ENCODE measurements around the gene ASS1.

ASS1 gene

DNA sequence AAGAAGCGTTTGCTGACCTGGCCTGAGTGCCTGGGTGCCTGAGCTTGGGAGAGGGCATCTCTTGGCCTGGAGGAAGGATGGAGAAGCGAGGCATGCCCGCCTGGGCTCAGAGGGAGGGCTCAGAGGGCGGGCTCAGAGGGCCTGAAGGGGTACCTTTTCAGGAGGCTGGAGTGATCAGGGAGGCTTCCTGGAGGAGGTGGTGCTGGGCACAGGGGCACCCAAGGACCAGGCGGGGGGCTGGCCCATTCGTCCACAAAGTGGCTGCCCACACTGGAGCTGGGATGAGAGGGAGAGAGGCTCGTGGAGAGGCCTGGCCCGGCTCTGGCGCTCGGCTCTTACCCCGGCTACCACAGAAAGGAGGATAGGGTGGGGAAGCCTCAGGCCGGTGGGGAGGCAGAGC lies 32.8 kb downstream of the ASS1 start:
- no peak for DNase-seq

DNA sequence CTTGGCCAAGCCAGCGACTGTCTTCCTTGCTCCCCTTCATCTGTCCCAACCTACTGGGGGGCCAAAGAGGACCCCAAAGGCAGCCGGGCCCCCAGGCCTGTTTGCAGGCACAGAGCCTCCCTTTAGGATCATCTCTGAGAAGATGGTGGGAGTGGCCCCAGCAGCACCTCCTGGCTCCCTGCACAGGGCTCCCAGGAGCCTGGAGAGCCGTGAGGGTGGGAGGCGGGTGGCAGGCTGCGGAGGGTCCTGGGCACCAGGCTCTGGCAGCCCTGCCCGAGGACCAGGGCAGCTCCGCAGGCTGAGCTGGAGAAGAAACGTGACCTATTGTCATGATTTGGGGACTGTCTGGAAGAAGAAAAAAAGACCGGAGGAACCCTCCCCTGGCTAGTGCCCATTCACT lies 33.4 kb downstream of the ASS1 start:
- no peak for DNase-seq

DNA sequence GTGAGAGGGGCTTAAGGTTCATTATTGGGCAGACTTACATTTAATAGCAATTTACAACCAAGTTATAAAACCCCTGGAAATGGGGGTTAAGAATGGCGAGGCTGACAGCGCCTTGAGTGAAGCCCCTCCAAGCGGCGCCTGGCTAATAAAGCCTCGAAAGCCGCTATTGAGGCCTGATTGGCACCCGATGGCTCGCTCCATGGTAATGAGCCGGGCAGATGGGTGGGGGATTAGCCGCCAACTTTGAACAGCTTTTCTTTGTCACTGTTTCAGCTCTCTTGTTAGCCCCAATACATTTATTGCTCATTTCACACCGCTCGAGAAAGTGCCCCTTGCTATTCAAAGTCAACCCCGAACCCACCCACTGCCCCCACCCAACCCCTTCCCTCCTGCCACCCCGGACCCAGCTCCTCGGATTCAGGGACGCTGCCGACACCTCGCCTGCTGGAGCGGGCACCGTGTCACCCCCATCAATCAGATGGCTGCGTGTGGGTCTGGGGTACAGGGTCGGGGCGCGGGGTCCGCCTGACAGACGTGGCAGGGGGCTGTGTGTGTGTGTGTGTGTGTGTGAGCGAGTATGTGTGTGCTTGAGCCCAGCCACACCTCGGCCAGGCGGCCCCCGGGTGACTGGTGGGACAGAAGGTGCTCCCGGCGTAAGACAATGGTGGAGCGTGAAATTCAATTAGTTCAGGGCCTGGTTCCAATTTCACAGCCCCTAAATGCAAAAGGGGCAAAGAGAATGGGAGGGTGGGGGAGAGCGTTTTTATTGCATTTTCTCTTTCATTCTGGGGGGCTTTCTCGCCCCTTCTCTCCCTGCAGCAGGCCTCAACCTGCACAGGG lies 34.2 kb downstream of the ASS1 start:
- no peak for DNase-seq

DNA sequence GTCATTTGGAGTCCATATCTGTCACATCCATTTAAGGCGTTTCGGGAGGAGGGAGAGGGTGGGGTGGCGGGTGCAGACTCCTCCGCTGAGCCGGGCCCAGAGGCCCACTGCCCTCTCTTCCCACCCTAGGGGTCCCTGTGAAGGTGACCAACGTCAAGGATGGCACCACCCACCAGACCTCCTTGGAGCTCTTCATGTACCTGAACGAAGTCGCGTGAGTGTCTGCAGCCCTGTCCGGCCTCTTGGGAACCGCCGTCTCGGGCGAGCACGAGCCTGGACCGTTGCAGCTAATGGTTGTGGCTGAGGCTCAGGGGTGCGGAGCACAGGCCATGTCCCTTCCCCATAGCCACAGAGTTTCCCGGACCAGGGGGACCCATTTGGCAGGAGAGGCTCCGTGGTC lies 34.8 kb downstream of the ASS1 start:
- no peak for DNase-seq

DNA sequence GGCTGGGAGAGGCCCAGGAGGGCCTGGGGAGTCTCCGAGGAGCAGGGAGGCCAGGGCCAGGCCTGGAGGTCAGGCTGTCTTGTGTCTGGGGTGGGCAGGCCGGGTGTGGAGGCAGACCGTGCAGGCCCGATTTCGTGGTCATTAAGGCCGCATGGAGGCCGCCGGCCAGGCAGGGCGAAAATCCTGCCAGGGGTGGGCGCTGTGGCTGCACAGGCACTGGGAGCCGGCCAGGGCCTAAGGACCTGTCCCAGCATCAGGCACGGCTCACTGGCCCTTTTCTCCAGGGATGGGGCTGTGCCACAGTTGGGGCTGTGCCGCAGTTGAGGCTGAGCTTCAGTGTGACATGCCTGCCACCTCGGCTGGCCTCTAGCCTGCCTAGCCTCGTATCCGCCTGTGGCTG lies 35.9 kb downstream of the ASS1 start:
- no peak for DNase-seq

DNA sequence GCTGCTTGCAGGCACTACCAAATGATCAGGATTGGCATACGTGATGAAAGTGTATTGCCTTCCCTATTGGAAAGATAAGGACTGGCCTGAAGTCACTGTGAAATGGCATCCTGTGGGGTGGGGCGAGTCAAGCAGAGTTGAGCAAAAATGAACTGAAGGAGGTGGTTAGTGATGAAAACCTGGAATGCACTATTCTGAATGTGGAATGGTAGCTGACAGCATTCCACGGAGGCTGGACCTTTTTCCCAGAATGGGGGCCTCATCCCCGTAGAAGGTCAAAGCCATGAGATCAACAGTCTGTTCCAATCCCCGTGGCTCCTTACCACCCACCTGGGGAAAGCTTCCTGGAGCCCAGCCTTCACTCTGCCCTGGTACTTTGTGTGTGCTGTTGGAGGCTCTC lies 37.7 kb downstream of the ASS1 start:
- DNase-seq, result no peak

DNA sequence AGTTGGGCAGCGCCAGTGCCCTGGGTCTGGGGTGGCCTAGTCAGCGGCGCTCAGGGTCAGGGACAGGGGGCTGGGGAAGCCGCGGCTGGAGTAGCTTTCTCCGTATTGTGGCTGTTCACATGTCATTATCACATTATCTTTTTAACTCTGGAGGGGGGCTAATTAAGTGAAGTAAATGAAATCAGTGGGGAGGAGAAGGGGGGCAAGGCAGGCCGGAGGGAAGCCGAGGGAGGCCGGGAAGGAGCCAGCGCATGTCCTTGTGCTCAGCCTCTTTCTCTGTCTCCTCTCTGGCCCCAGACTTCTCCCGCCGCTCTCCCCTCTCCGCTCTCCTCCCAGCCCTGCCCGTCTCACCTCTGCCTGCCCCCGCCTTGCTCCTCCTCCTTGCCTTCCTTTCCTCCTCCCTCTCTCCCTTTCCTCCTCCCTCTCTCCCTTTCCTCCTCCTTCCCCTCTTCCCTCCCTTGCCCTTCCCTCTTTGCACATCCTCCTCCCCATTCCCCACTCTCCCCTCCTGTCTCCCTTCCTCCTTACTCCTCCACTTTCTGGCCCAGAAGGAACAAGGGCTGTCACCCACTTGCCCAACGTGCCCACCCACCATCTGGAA lies 38.7 kb downstream of the ASS1 start:
- DNase-seq, result no peak

DNA sequence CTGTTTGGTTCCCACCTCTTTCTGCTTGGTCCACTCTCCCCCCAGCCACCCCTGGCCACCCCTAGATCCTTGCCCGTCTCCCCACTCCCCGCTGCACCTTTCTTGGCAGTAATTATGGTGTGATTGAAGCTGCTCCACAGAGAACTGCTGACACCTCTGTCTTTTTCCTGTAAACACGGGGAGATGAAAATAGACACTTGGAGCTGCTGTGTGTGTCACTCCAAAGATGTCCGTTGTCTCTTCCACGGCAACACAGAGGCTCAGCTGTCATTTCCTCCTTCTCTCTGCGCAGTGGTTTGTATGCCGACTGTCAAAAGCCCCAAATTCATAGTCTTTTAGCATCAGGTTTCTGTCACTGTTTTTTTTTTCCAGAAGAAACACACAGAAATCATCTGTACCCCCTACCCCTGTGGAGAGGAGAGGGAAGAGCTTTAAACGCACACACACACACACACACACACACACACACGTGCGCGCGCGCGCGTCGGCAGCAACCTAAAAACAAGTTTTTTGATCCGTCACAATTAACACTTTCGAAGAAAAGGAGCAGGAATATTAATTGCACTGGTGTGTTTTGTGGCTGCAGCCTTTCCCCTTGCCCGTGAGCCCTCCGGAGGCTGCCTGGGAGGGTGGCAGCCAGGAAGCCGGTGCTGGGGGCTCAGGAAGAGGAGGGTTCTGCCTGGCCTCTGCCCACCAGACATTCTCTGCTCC lies 39.8 kb downstream of the ASS1 start:
- DNase-seq, result no peak

DNA sequence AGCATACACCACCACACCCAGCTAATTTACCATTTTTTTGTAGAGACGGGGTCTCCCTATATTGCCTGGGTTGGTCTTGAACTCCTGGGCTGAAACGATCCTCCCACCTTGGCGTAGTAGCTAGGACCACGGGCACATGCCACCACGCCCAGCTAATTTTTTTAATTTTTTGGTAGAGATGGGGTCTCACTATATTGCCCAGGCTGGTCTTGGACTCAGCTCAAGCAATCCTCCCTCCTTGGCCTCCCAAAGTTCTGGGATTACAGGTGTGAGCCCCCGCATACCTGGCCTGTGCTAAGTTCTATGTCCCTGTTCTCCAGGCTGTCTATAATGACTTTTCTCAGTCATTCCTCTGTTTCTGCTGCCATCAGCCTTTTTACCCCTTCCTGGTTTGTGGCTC lies 41.3 kb downstream of the ASS1 start:
- no peak for DNase-seq

DNA sequence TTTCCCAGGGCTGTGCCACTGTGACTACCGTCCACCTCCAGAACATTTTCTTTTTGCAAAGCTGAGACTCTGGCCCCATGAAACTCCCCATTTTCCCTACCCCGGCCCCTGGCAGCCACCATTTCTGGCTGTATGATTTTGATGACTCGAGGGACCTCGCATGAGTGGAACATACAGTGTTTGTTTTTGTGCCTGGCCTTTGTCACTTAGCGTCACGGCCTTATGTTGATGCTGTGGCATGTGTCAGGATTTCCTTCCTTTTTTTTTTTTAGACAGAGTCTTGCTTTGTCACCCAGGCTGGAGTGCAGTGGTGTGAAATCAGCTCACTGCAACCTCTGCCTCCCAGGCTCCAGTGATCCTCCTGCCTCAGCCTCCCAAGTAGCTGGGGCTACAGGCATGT lies 42.7 kb downstream of the ASS1 start:
- DNase-seq, result no peak

DNA sequence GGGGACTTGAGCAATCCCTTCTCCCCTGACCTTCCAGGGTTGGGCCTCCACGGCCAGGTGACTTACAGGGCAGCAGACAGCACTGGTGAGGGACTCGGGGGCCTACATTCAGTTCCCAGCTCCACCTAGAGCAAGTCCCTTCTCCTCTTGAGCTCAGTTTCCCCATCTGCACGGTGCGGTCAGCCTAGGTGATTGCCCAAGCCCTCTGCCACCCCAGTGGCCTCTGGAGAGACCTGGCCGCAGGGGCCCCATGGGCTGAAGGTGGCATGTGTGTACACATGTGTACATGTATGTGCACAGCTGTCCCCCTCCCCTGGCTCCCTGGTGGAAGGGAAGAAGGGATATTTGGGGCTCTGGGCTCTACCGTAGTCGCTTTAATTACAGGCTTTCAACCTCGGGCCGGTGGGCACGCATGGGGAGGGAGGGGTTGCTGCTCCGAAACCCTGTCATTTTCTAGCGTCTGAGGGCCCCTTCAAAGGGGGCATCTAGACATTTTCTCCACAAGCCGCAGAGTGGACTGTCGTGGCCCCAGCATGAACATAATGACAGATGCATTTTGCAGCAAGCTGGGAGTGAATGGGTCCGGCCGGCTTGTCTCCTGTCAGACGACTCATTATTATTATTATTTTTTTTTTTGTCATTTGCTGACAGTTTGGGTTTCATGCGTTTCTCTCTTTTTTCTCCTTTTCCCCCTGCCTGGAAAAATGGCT lies 44.0 kb downstream of the ASS1 start:
- no peak for DNase-seq

DNA sequence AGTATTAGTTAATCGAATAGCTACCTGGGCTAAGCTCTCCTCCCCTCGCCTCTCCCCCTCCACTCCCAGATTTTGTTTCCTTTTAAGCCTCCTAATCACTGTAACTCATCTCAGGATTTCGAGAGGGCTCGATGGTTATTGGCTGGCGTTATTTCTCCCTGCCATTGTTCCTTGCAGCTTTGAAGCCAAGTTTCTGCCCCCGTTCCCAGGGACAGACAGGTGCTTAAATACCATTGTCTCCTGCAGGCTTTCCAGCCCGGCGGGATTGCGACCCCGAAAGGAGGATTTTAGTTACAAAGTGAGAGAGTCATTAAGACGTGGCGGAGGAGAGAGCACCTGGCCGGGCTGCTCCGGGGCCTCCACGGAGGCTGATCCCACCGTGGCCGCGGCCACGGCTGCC lies 46.2 kb downstream of the ASS1 start:
- no peak for DNase-seq

DNA sequence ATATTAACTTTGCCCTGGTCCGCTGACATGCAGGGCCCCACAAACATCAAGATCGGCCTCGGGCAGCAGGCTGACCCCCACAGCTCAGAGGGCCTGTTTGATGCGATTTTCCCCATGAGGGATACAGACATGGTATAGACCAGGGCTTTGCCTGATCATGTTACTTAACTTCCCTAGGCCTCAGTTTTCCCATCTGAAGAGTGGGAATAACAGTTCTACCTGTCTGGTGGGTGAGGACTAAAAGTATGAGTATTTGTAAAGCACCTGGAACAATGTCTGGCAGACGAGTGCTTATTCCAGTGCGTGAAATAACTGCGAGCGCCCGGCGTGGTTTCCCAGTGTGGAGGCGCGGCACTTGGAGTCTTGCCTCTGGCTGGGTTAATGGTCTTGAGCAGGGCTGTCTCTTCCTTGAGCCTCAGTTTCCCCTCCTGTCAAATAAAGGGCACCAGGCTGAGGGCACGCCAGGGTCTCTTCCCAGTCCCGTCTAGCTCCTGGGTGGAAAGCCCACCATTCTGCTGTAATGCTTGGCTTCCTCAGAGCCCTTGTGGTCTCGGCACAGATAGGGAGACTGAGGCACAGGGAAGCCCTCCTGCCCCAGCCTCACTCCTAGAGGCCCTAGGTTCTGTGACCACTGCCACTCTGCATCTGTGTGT lies 47.2 kb downstream of the ASS1 start:
- DNase-seq, result no peak

DNA sequence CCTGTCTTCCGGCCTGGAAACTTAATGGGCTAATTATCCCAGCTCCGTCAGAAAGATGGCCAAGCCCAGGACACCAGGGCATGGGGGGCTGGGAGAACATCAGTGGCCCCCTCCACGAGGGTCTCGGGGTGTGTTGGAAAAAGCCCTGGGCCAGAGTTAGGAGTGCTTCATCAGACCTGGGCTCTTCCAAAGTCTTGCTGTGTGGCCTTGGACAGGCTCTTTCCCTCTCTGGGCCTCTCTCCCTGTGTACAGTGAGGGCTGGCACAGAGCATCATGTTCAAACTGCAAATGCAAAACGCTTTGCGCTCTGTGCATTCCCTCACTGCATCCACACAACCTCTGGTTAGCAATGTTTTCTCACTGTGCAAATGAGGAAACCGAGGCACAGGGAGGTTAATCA lies 48.3 kb downstream of the ASS1 start:
- DNase-seq, result no peak

DNA sequence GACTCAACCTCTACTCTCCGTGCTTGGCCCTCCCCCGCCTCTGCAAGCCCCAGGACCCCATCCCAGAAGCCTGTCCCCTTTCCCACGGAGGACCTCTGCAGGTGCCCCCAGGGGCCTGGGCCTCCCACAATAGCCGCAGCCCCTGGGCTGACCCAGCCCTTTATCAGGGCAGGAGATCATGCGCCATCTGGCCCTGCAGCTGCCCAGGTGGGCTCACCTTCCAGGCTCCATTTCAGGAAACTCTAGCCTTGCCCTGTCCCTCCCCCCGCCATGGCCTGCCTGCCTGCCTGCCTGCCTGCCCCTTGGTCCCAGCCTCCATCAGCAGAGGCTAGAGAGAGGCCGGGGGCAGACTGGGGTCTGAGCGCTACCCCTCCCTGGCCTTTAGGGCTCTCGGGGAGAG lies 48.7 kb downstream of the ASS1 start:
- DNase-seq, result no peak

DNA sequence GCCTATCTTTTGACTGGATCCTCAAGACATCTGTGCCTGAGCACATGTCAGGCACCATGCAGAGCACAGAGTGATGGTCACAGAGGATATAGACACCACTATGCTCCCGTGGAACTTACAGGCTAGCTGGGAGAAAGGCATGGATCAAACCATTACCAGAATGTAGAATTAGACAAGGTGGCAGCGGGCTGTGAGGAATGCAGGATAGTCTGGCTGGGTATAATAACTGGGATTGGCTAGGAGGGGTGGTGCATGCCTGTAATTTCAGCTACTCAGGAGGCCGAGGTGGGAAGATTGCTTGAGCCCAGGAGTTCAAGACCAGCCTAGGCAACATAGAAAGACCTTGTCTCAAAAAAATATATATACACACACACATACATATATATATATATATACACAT lies 50.3 kb downstream of the ASS1 start:
- no peak for DNase-seq

DNA sequence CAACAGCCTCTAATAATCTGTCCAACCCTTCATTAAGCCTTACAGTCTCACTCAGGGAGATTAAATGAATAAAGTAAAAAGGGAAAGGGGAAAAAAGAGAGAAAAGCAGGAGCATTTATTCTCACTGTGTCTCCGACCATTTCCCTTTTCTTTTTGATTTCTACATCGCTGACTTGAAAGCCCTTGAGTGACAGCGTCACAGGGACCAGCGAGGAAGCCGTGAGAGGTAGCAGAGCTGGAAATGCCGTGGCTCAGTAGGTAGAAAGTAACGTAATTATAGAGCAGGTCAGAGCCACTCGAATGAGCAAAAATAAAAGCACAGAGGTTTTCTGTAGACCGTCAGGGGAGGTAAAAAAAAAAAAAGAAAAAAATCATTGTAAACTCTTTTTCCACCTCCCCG lies 52.4 kb downstream of the ASS1 start:
- DNase-seq, result no peak

DNA sequence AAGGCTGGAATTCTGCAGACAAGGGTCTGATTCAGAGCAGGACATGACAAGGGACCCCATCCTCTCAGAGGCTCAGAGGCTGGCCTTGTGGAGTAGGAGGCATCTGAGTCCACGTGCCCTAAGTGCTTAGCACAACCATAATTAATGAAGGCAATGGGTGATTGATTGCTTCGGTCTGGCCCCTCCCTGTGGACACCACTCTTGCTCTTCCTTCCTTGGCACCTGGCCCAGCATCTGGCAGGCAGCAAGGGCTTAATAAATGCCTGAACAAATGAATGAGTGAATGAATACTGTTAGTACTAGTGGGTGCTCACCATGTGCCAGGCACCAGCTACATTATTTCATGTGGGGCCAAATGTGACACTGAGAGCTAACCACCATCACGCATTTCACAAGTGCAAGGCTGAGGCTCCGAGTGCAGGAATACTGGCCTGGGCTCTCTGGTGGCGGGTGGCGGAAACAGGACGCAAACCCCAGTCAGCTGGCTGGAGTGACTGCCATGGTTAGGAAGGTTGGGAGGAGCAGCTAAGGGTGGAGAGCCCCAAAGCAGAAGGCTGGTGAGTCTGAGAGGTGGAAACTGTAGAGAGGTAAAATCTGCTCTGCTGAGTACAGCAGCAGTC lies 53.6 kb downstream of the ASS1 start:
- no peak for DNase-seq

DNA sequence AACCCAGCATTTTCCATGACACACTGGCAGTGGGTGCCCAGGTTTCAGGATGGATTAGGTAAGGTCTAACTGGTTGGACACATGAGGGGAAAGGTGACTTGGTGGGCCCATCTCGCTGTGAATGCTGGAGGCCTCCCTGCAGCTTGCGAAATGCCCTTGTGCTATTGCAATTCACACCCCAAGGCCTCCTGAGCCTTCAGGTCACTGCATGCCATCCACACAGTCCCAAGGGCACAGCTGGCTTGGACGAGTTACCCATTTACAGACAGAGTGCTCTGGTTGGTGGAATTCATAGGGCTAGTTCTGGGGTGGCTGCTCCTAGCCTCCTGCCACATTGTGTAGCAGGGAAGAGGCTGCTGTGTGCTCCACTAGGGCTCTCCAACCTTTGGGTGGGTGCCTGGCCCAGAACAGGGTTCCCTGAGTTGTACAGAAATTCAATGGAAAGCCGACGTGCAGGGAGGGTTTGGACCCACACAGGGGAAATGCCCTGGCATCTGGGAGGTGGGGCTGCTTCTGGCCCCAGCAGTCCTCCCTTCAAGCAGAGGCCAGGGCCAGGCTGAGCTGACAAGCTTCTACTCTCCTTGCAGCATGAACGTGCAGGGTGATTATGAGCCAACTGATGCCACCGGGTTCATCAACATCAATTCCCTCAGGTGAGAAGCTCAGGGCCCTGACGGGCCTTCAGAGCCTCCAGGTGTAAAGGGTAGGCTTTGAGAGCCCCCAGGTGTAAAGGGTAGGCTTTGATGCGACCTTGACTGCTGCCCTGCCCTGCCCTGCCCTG lies 54.3 kb downstream of the ASS1 start:
- DNase-seq, result no peak

DNA sequence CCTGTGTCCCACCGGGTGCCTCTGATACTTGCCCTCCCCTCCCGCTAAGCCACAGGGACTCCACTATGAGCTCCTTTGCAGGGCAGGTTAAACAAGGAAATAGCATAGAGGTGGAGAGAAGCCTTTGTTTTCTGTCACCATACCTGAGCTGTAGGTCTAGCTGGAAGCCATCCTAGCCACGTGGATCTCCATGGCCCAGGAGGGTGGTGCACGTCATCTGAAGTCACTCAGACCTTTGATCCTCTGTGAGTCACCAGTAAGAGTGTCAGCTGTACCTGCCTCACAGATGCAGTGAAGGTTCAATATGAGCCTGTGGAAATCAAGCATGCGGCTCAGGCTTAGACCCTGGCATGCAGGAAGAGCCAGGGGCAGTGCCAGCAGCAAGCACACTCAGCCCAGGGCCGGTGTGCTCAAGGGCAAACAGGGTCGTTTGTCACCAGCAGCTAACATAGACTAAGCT lies 55.1 kb downstream of the ASS1 start:
- DNase-seq, result no peak

DNA sequence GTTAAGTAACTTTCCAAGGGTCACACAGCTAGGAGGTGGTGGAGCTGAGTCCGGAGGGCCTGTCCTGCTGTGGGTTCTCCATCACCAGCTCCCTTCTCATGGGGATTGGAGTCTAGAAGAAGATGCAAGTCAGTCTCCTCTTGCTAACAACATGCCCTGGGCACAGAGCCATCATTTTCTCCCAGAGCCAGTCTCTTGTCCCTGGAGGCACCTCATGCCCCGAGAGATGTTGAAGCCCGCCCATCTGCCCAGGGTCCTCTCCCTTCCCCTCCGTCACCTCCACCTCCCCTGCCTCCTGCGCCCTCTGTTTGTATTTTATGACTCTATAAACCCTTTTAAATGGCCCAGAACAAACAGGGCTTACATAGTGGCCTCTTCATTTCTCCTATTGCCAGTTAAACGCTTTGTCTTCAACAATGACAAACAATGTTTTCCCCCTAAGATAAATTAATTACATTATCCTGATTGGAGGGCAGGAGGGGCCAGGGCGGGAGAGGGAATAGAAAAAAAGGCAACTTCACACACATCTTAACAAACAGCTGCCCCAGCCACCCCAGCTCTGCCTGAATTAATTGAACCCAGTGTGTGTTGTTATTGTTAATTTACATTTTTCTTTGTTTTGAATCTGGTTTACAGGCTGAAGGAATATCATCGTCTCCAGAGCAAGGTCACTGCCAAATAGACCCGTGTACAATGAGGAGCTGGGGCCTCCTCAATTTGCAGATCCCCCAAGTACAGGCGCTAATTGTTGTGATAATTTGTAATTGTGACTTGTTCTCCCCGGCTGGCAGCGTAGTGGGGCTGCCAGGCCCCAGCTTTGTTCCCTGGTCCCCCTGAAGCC lies 55.8 kb downstream of the ASS1 start:
- DNase-seq, result no peak

All from SIG-M5 (cell line).